HCT116 (cell line): ENCODE measurements around the gene ARHGEF10L.

Source experiments
- CEBPB ChIP-seq: IDR thresholded peaks from 2 replicates; pipeline ENCODE4 v1.6.1; 2012; ENCODE audit warnings: low read depth
- CTCF ChIP-seq, 3 experiments: fragments of 200-600 bp in 1 of 3; sonication (generic) in 1 of 3; IDR thresholded peaks in 2 of 3; conservative IDR thresholded peaks in 1 of 3; 2 replicates each; pipeline ENCODE4 v1.5.1; 2012 to 2017; ENCODE audit warnings: low read depth in 2 of 3, low read length in 2 of 3, antibody characterized with exemption in 1 of 3, borderline replicate concordance in 1 of 3, control low read depth in 1 of 3, mild to moderate bottlenecking in 1 of 3, mixed read lengths in 1 of 3, mixed run types in 1 of 3, moderate library complexity in 1 of 3; ENCODE audit not compliant: insufficient read depth in 1 of 3
- EZH2 ChIP-seq: fragments of 200-600 bp; sonication (generic); IDR thresholded peaks from 2 replicates; pipeline ENCODE4 v1.6.1; 2017; ENCODE audit warnings: antibody characterized with exemption, mixed run types
- EZH2phosphoT487 ChIP-seq: fragments of 200-600 bp; IDR thresholded peaks from 2 replicates; pipeline ENCODE4 v1.6.1; 2018; ENCODE audit warnings: antibody characterized with exemption, borderline replicate concordance
- REST ChIP-seq: IDR thresholded peaks from 2 replicates; pipeline ENCODE4 v1.6.1; 2012; ENCODE audit warnings: low read depth
- SIN3A ChIP-seq: IDR thresholded peaks from 2 replicates; pipeline ENCODE4 v1.6.1; 2012; ENCODE audit warnings: low read depth
- TF ChIP-seq, protein P1 (sequence below): IDR thresholded peaks from 2 replicates; pipeline ENCODE4 v1.6.1; 2012
- TF ChIP-seq, protein P2 (sequence below): IDR thresholded peaks from 2 replicates; pipeline ENCODE4 v1.6.1; 2012

GRCh38 chr1:17665950-17666720, 126.6 kb downstream of the ARHGEF10L start:
- TF ChIP-seq CTCF (IDR thresholded peaks at IDR 0.05 in 2 of 3, conservative IDR thresholded peaks at IDR 0.05 in 1 of 3; ENCODE audit: borderline replicate concordance in 1 of 3, insufficient read depth in 1 of 3, low read depth in 2 of 3, low read length in 2 of 3) (no peak), EZH2phosphoT487 (no peak), EZH2 (no peak), SIN3A (no peak), REST (no peak), CEBPB (no peak)
- TF ChIP-seq, protein P1, sequence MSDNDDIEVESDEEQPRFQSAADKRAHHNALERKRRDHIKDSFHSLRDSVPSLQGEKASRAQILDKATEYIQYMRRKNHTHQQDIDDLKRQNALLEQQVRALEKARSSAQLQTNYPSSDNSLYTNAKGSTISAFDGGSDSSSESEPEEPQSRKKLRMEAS: no peak
- TF ChIP-seq, protein P2, sequence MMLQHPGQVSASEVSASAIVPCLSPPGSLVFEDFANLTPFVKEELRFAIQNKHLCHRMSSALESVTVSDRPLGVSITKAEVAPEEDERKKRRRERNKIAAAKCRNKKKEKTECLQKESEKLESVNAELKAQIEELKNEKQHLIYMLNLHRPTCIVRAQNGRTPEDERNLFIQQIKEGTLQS: no peak
